ENCODE results near the gene ANKS1B.

DNA sequence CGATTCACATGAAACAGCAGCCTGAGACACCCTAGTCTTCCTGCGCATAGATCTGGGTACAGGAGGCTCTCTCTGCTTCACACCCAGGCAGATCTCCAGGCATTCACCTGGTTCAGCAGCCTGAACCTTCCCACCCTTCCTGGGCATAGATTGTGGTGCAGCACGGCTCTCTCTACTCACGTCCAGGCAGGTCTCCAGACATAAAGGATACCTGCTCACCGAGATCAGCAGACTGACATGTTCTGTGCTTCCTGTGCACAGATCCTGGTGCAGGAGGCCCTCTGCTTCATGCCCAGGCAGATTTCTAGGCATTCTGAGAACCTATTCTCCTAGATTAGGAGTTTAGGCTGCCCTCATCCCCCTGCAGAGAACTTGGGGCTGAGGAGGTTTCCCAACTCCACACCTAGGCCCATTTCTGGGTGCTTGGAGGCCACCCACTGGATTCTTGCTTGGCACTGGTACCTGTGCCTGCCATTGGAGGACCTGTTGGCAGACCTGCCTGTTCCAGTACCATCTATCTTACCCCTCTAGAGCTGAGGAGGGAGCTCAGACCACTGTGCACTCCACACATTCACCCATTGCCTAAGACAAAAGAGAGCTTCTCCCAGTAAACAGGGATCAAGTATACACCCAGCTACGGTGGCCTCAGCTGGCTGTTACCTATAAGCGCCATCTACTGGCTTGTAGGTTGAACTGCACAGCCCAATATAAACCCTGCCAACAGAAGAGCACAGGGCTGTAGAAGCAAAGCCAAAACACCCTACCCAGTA is 365.2 kb downstream of the ANKS1B start:
- TF ChIP-seq ESRRA (CRISPR knock-in tag; IDR thresholded peaks at IDR 0.05; ENCODE audit: borderline replicate concordance) (no peak), EMX1 (CRISPR knock-in tag; IDR thresholded peaks at IDR 0.05) (no peak), ZNF138 (CRISPR knock-in tag; conservative IDR thresholded peaks at IDR 0.05) (no peak), SP1 (CRISPR knock-in tag; conservative IDR thresholded peaks at IDR 0.05) (no peak), OVOL2 (CRISPR knock-in tag; IDR thresholded peaks at IDR 0.05; ENCODE audit: borderline replicate concordance) (no peak), ZNF416 (CRISPR knock-in tag; IDR thresholded peaks at IDR 0.05) (no peak)
- TF ChIP-seq, protein P1, sequence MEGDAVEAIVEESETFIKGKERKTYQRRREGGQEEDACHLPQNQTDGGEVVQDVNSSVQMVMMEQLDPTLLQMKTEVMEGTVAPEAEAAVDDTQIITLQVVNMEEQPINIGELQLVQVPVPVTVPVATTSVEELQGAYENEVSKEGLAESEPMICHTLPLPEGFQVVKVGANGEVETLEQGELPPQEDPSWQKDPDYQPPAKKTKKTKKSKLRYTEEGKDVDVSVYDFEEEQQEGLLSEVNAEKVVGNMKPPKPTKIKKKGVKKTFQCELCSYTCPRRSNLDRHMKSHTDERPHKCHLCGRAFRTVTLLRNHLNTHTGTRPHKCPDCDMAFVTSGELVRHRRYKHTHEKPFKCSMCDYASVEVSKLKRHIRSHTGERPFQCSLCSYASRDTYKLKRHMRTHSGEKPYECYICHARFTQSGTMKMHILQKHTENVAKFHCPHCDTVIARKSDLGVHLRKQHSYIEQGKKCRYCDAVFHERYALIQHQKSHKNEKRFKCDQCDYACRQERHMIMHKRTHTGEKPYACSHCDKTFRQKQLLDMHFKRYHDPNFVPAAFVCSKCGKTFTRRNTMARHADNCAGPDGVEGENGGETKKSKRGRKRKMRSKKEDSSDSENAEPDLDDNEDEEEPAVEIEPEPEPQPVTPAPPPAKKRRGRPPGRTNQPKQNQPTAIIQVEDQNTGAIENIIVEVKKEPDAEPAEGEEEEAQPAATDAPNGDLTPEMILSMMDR (IDR thresholded peaks at IDR 0.05): peak; percentile 72
- TF ChIP-seq, protein P2, sequence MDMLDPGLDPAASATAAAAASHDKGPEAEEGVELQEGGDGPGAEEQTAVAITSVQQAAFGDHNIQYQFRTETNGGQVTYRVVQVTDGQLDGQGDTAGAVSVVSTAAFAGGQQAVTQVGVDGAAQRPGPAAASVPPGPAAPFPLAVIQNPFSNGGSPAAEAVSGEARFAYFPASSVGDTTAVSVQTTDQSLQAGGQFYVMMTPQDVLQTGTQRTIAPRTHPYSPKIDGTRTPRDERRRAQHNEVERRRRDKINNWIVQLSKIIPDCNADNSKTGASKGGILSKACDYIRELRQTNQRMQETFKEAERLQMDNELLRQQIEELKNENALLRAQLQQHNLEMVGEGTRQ (CRISPR knock-in tag; IDR thresholded peaks at IDR 0.05): no peak
- TF ChIP-seq, protein P3, sequence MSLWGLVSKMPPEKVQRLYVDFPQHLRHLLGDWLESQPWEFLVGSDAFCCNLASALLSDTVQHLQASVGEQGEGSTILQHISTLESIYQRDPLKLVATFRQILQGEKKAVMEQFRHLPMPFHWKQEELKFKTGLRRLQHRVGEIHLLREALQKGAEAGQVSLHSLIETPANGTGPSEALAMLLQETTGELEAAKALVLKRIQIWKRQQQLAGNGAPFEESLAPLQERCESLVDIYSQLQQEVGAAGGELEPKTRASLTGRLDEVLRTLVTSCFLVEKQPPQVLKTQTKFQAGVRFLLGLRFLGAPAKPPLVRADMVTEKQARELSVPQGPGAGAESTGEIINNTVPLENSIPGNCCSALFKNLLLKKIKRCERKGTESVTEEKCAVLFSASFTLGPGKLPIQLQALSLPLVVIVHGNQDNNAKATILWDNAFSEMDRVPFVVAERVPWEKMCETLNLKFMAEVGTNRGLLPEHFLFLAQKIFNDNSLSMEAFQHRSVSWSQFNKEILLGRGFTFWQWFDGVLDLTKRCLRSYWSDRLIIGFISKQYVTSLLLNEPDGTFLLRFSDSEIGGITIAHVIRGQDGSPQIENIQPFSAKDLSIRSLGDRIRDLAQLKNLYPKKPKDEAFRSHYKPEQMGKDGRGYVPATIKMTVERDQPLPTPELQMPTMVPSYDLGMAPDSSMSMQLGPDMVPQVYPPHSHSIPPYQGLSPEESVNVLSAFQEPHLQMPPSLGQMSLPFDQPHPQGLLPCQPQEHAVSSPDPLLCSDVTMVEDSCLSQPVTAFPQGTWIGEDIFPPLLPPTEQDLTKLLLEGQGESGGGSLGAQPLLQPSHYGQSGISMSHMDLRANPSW (CRISPR knock-in tag; conservative IDR thresholded peaks at IDR 0.05; ENCODE audit: low read depth): no peak
- TF ChIP-seq, protein P4, sequence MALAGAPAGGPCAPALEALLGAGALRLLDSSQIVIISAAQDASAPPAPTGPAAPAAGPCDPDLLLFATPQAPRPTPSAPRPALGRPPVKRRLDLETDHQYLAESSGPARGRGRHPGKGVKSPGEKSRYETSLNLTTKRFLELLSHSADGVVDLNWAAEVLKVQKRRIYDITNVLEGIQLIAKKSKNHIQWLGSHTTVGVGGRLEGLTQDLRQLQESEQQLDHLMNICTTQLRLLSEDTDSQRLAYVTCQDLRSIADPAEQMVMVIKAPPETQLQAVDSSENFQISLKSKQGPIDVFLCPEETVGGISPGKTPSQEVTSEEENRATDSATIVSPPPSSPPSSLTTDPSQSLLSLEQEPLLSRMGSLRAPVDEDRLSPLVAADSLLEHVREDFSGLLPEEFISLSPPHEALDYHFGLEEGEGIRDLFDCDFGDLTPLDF (CRISPR knock-in tag; IDR thresholded peaks at IDR 0.05): no peak
- TF ChIP-seq, protein P5, sequence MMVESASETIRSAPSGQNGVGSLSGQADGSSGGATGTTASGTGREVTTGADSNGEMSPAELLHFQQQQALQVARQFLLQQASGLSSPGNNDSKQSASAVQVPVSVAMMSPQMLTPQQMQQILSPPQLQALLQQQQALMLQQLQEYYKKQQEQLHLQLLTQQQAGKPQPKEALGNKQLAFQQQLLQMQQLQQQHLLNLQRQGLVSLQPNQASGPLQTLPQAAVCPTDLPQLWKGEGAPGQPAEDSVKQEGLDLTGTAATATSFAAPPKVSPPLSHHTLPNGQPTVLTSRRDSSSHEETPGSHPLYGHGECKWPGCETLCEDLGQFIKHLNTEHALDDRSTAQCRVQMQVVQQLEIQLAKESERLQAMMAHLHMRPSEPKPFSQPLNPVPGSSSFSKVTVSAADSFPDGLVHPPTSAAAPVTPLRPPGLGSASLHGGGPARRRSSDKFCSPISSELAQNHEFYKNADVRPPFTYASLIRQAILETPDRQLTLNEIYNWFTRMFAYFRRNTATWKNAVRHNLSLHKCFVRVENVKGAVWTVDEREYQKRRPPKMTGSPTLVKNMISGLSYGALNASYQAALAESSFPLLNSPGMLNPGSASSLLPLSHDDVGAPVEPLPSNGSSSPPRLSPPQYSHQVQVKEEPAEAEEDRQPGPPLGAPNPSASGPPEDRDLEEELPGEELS (CRISPR knock-in tag; IDR thresholded peaks at IDR 0.05): no peak
- TF ChIP-seq, protein P6, sequence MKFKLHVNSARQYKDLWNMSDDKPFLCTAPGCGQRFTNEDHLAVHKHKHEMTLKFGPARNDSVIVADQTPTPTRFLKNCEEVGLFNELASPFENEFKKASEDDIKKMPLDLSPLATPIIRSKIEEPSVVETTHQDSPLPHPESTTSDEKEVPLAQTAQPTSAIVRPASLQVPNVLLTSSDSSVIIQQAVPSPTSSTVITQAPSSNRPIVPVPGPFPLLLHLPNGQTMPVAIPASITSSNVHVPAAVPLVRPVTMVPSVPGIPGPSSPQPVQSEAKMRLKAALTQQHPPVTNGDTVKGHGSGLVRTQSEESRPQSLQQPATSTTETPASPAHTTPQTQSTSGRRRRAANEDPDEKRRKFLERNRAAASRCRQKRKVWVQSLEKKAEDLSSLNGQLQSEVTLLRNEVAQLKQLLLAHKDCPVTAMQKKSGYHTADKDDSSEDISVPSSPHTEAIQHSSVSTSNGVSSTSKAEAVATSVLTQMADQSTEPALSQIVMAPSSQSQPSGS (CRISPR knock-in tag; IDR thresholded peaks at IDR 0.05; ENCODE audit: borderline replicate concordance, low read depth): no peak
- TF ChIP-seq, protein P7, sequence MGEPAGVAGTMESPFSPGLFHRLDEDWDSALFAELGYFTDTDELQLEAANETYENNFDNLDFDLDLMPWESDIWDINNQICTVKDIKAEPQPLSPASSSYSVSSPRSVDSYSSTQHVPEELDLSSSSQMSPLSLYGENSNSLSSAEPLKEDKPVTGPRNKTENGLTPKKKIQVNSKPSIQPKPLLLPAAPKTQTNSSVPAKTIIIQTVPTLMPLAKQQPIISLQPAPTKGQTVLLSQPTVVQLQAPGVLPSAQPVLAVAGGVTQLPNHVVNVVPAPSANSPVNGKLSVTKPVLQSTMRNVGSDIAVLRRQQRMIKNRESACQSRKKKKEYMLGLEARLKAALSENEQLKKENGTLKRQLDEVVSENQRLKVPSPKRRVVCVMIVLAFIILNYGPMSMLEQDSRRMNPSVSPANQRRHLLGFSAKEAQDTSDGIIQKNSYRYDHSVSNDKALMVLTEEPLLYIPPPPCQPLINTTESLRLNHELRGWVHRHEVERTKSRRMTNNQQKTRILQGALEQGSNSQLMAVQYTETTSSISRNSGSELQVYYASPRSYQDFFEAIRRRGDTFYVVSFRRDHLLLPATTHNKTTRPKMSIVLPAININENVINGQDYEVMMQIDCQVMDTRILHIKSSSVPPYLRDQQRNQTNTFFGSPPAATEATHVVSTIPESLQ (CRISPR knock-in tag; IDR thresholded peaks at IDR 0.05): no peak
- TF ChIP-seq, protein P8, sequence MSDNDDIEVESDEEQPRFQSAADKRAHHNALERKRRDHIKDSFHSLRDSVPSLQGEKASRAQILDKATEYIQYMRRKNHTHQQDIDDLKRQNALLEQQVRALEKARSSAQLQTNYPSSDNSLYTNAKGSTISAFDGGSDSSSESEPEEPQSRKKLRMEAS (CRISPR knock-in tag; IDR thresholded peaks at IDR 0.05): no peak
